GM19463 (cell line): Measurements from ENCODE around the gene GUCA1C.

Experiments
- ATAC-seq: cut with Tn5 transposase; IDR thresholded peaks from one replicate; pipeline ENCODE4 v1.9.1; 2021; ENCODE audit warnings: mild to moderate bottlenecking, moderate library complexity; ENCODE audit not compliant: unreplicated experiment

GUCA1C gene, protein sequence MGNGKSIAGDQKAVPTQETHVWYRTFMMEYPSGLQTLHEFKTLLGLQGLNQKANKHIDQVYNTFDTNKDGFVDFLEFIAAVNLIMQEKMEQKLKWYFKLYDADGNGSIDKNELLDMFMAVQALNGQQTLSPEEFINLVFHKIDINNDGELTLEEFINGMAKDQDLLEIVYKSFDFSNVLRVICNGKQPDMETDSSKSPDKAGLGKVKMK

DNA sequence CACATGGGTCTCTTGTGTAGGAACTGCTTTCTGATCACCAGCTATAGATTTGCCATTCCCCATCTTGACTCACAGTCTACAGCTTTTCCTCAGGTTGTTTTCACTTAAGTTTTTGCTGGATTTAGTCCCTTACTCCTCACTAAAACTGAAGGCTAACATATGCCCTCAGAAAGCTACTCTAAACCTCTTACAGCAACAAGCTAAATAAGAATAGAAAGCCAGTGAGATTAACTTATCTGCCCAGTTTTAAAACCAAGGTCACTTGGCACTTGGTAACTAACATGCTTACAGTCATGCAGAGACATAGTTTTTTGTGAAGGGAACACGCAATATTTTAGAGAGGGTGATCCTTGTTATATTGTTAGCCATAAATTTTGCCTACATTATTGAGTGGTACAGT, at the start of gene GUCA1C:
Gene GUCA1C (minus strand): TSS at position 180 of the 400 bp plus-strand sequence. CDS start 117 bp downstream, at position 63.
- no peak for ATAC-seq

DNA sequence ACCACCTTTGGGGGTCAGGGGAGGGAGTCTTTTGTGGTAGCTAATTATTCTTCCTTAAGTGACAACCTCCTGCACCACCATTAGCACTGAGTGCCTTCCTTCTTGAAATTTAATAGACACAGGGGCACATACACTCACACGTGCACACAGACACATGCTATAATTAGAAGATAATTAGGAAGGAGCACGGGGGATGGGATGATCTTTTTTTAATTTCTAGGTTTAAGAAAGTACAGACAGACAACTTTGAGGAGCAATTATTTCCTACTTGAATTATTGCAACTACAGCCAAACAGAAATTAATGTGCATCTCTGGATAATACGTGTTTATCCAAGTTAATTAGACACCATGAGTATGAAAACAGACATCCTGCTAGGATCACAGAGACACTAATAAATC, 44.8 kb upstream of the GUCA1C start:
- ATAC-seq = no peak

GRCh38 chr3:108985844-108986243, 32.2 kb upstream of the GUCA1C start:
- ATAC-seq = no peak

- no peak for ATAC-seq
Observed at GRCh38 chr3:108983051-108983450, 29.4 kb upstream of the GUCA1C start.

- no peak for ATAC-seq
Observed at GRCh38 chr3:108976058-108976457, 22.4 kb upstream of the GUCA1C start.

DNA sequence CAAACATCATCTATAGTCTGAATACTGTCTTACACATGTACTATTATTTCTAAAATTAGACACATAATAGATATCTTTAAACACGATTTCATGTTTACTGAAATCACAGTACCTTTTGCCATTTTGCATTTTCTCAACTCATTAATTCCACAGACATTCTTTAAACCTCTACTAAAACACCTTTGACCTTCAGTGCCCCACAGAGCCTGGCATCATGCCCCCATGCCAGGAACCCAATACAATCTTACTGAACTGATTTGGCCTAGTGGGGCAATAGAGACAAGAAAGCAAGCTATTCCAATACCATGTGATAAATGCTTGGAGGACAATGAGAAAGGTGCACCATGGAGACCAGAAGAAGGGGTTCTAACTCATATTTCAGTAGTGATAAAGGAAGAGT, 19.3 kb upstream of the GUCA1C start:
- no peak for ATAC-seq

GRCh38 chr3:108972482-108972881, 18.8 kb upstream of the GUCA1C start:
- no peak for ATAC-seq

DNA sequence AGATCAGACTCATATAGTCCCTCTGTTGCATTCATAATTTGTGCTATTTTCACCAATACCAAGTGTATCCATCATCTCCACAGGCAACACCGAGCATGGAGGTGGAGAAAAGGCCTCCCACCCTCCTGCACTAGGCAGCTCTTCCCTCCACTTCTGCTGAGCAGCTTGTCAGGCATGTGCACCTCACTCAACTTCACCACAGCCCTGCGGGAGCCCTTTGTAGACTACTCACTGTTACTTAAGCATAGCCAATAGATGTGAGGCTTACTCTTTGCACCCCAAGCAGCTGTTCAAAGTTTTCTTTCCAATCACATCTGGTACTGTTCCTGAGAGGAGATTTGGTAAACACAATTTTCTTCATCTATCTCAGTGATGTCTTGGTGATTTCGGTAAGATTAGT, 16.9 kb upstream of the GUCA1C start:
- no peak for ATAC-seq

- ATAC-seq = no peak
Observed at GRCh38 chr3:108966773-108967172, 13.1 kb upstream of the GUCA1C start.

- ATAC-seq = no peak
Observed at GRCh38 chr3:108959017-108959416, 5.3 kb upstream of the GUCA1C start.

DNA sequence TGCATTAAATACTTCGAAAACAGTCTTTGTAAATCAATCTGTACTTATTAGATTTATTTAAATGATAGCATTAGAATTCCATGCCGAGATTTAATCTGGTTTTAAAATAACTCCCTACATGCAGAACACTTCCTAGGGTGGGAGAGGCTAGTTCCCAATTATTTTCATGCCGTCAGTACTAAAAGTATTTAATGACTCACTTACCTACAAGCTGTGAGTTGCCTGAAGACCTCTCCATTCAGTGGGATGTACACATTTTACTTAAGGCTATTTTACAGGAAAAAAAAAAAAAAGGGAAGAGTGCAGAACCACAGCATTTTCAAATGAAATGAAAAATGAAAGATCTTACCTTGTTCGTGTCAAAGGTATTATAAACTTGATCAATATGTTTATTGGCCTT, 469 bp downstream of the GUCA1C start:
- no peak for ATAC-seq

DNA sequence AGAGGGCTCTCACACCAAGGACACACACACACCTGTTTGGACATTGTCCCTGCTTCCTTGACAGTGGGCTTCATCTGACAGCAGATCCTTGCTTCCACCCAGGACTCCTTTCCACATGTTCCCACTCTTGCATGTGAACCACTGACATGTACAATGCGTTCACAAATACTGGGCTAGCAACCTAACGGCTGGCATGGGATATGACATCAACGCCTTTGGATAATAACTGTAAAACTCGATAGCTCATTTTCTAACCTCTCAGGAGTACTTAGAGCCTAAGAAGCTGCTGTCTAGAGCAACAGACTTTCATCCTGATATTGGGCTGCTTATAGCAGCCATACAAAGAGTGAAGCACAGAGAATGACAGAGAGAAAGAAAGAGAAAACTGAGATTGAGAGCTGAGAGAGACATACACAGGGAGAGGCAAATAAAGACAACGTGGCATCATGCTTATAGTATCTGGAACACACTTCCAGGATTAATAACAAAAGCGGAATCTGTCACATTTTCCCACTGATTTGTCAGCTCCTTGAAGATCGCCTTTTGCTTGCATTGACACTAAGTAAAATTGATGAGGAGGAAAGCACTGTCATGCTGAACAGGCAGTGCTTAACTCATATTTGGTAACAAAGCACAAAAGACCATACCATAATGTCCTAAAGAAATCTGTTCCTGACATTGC, 1.7 kb downstream of the GUCA1C start:
- no peak for ATAC-seq

DNA sequence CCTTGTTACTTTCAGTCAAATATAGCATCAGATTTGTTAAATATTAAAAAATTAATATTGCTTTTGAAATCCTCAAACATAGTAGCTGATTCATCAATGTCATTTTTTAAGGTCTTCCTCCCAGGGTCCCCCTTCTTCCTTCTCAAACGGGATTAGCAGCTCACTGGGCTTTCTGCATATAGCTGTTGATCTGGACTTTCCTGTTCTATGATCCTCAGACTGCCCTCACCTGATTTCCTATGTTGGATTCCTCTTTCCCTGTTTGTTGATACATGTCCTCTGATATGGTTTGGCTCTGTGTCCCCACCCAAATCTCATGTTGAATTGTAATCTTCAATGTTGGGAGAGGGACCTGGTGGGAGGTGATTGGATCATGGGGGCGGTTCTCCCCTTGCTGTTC, 5.8 kb downstream of the GUCA1C start:
- ATAC-seq = no peak

DNA sequence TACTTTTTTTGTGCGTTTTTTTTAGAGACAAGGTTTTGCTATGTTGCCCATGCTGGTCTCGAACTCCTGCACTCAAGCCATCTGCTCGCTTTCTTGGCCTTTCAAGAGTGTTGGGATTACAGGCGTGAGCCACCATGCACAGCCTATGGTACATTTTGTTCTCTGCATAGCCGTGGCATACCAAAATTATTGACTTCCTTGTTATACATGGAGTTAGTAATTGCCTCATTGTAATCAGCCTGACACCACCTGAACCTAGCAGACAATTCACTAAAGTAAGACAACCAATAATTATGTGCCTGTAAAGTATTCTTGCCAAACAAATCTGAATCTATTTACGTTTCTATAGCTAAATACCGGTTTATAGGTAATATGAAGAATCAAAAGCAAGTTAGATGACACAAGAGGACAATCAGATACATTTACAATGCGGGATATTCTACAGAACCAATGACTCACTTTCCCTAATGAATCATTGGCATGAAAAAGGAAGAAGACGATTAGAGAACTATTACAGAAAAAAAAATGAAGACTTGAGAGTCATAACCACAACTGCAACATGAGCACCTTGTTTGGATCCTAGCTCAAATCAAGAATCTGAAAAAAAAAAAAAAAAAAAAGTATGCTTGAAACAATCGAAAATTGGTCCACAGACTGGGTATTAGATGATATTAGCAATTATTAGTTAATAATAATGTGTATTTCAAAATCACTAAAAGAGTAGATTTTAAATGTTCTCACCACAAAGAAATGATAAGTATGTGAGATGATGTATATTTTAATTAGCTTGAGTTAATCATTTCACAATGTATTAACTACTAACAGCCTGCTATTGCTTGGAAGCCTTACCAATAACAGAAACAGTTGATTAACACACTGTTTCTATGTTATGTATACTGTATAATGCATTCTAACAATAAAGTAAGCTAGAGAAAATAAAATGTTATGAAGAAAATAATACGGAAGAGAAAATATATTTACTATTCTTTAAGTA, 7.1 kb downstream of the GUCA1C start:
- no peak for ATAC-seq

DNA sequence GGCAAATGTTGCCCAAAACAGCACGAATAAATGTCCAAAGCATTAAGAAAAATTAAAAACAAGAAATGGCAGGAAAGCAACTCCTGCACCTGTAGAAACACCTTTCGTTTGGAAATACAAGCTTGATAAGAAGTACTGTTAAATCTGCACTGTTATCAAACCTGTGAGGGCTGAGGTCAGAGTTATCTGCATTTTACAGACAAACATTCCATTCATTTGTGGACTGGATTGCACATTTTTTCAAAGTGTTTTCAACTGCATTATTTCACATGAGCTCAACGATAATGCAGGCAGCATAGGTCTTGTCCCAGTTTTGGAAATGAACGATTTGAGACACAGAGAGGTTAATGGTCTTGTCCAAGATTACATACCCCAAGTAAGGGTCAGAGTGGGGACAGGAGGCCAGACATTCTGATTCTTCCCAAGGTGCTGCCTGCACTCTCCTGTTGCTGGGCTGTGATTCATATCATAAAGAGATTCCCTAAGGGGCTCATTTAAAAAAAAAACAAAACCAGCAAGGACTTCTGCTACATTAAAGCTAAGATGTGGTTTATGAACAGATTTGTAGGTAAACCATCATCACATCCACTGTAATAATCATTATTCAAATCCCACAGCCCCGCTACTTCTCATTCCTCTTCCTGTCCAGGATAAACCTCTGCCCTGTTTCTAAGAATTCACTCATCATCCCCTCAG, 13.0 kb downstream of the GUCA1C start:
- no peak for ATAC-seq

DNA sequence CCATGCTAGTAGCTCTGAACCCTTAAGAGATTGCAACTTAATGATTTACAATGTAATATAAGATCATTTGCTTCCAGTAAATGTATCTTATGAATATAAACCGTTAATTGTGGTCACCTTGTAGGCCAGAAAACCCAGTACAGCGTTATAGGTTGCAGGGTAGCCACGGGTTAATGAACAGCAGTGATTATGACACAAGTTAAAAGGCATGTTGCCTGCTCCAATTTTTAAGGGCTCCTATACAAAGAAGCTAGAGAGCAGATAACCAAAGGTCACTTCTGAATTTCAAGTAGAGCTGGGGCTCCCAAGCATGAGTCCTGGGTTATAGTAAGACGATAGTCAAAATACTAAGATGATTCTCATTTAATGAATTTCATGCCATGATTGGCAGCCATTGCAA, 13.5 kb downstream of the GUCA1C start:
- ATAC-seq = no peak

DNA sequence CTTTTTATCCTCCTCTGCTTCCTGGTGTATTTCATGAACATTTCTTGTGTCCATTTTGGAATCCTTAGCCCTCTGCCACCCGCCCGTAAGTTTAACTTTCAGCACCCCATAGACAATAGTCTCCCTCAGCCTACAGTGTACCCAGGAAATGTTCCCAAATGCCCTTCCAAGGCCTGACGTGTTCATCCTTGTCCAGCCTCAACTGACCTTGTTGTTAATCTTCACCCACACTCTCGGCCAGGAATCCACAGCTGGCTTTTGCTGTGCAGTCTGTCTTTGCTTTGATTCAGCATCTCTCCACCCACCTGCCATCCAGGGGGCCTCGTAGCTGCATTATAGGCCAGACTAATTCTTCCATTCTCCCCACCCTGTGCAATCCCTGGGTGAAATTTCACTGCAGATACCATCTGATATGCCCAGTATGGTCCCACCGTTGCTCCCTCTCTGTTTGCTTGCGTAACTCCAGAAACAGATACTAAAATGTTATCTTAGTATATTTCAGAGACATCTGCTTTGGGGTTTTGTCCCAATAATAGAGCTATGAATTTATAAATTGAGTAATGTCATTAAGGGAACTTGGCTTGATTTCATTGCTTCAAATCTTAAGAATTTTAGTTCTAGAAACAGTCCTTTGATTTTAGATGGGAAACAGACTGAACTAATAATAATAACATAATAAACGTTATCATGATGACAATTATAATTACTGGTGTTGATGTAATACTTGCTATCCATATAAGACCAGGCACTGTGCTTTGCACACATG, 16.6 kb downstream of the GUCA1C start:
- no peak for ATAC-seq

- no peak for ATAC-seq
Observed at GRCh38 chr3:108931035-108931434, 22.6 kb downstream of the GUCA1C start.

DNA sequence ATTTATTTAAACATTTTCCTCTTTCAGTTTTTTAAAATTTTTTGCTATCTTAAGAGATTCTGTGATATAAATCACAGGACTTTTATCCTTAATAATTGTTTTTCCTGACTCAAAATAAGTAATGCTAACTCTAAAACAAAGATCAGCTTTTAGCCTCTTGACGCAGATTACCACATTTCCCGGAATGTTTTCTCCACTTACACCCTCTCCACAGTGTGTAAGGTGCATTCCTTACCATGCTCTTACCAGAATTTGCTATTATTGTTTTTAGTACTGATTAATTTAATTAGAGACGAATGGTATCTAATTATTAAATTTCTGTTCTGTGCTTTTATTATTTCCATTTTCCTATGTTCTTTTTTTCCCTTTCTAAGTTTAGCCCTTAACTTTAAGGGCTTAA, 34.8 kb downstream of the GUCA1C start:
- ATAC-seq = no peak
